ENCODE data around the gene YIPF1.
"Not testable (repeated sequence)": the region's sequence is repeated elsewhere in the genome, so short reads cannot be mapped to it uniquely, and the experiment has no call there.

YIPF1 gene

DNA sequence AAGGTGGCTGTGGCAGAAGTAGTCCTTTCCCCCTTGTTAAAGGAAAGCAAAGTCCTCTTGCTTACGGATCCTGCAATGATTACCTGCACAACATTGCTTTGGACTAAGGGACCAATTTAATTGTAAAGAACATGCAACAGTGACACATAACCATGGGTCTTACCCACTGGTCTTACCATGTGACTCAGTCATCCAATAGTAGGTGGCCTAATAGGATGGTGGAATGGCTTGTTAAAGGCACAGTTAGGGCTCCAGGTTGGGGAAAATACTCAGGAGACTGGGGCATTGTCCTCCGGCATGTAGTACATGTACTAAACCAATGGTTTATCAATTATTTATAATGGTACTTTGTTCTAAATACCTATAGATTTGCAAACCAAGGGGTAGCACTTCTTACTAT is 2.1 kb upstream of the YIPF1 start:
- Histone ChIP-seq H3K4me1 (ENCODE audit: insufficient read depth, poor library complexity, severe bottlenecking) (peaks cover 5% of the 10 kb centered on the region), H3K4me3 (ENCODE audit: severe bottlenecking) (no peak overlapping the region), H3K27ac (ENCODE audit: poor library complexity, severe bottlenecking) (no peak overlapping the region), H3K27me3 (ENCODE audit: insufficient read depth, poor library complexity, severe bottlenecking) (no peaks in the 10 kb centered on the region), H3K9me3 (ENCODE audit: severe bottlenecking) (no peaks in the 10 kb centered on the region), H3K36me3 (ENCODE audit: low read depth) (no peaks in the 10 kb centered on the region)
- DNase-seq (ENCODE audit: low spot score): no peak
- no peak for TF ChIP-seq CTCF (IDR thresholded peaks at IDR 0.05; ENCODE audit: poor library complexity, severe bottlenecking)
- ATAC-seq (ENCODE audit: low read depth): no peak

DNA sequence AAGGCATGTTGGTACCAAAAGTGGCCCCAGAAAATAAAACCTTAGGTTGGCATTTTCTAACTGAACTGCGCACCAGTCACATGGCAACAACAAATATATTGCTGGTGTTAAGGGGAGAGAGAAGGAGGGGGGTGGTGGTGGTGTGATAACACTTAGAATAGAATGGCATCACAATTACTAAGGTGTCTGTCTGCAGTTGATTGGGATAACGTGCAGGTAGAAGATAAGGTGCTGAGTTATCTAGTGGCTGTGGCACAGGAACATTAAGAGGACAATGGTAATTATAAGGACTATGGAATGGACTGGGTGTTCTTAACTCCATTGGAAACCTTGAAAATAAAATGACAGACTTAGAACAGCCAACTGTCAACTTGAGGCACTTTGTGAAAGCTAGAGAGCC is 1.4 kb upstream of the YIPF1 start:
- no peak for TF ChIP-seq CTCF (IDR thresholded peaks at IDR 0.05; ENCODE audit: poor library complexity, severe bottlenecking)
- no peak overlapping the region for H3K4me3 ChIP-seq (ENCODE audit: severe bottlenecking)
- DNase-seq (ENCODE audit: low spot score): no peak
- H3K27ac ChIP-seq (ENCODE audit: poor library complexity, severe bottlenecking): peak overlapping the region; percentile 56
- H3K9me3 ChIP-seq (ENCODE audit: severe bottlenecking): no peaks in the 10 kb centered on the region
- no peaks in the 10 kb centered on the region for H3K27me3 ChIP-seq (ENCODE audit: insufficient read depth, poor library complexity, severe bottlenecking)
- ATAC-seq (ENCODE audit: low read depth): no peak
- peaks cover 4% of the 10 kb centered on the region for H3K4me1 ChIP-seq (ENCODE audit: insufficient read depth, poor library complexity, severe bottlenecking)
- no peaks in the 10 kb centered on the region for H3K36me3 ChIP-seq (ENCODE audit: low read depth)

- no peak for ATAC-seq (ENCODE audit: low read depth)
- peak overlapping the region; percentile 56 for H3K27ac ChIP-seq (ENCODE audit: poor library complexity, severe bottlenecking)
- no peak for DNase-seq (ENCODE audit: low spot score)
- no peaks in the 10 kb centered on the region for H3K36me3 ChIP-seq (ENCODE audit: low read depth)
- H3K9me3 ChIP-seq (ENCODE audit: severe bottlenecking): no peaks in the 10 kb centered on the region
- TF ChIP-seq CTCF (IDR thresholded peaks at IDR 0.05; ENCODE audit: poor library complexity, severe bottlenecking): no peak
- peaks cover 4% of the 10 kb centered on the region for H3K4me1 ChIP-seq (ENCODE audit: insufficient read depth, poor library complexity, severe bottlenecking)
- no peaks in the 10 kb centered on the region for H3K27me3 ChIP-seq (ENCODE audit: insufficient read depth, poor library complexity, severe bottlenecking)
- peak overlapping the region; percentile 79 for H3K4me3 ChIP-seq (ENCODE audit: severe bottlenecking)
Observed at GRCh38 chr1:53890522-53890941, 935 bp upstream of the YIPF1 start.

GRCh38 chr1:53888681-53889080 is 916 bp downstream of the YIPF1 start:
- Histone ChIP-seq H3K4me3 (ENCODE audit: severe bottlenecking) (no peak overlapping the region), H3K27me3 (ENCODE audit: insufficient read depth, poor library complexity, severe bottlenecking) (no peaks in the 10 kb centered on the region), H3K36me3 (ENCODE audit: low read depth) (no peaks in the 10 kb centered on the region), H3K27ac (ENCODE audit: poor library complexity, severe bottlenecking) (no peak overlapping the region), H3K9me3 (ENCODE audit: severe bottlenecking) (no peaks in the 10 kb centered on the region), H3K4me1 (ENCODE audit: insufficient read depth, poor library complexity, severe bottlenecking) (peaks cover 4% of the 10 kb centered on the region)
- no peak for ATAC-seq (ENCODE audit: low read depth)
- no peak for TF ChIP-seq CTCF (IDR thresholded peaks at IDR 0.05; ENCODE audit: poor library complexity, severe bottlenecking)
- DNase-seq (ENCODE audit: low spot score): no peak

DNA sequence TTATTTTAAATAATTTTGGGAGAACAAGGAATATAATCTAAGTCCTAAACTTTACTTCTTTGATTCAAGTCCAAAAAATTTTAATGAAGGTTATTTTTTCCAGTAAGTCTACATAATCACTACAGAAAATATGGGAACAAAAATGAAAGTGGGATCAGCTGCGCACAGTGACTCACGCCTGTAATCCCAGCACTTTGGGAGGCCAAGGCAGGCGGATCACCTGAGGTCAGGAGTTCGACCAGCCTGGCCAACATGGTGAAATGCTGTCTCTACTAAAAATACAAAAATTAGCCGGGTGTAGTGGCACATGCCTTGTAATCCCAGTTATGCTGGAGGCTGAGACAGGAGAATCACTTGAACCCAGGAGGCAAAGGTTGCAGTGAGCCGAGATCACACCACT is 6.0 kb downstream of the YIPF1 start:
- not testable (repeated sequence) for H3K36me3 ChIP-seq (ENCODE audit: low read depth); DNase-seq (ENCODE audit: low spot score); H3K9me3 ChIP-seq (ENCODE audit: severe bottlenecking); H3K27me3 ChIP-seq (ENCODE audit: insufficient read depth, poor library complexity, severe bottlenecking); H3K27ac ChIP-seq (ENCODE audit: poor library complexity, severe bottlenecking); H3K4me3 ChIP-seq (ENCODE audit: severe bottlenecking); ATAC-seq (ENCODE audit: low read depth); H3K4me1 ChIP-seq (ENCODE audit: insufficient read depth, poor library complexity, severe bottlenecking)

DNA sequence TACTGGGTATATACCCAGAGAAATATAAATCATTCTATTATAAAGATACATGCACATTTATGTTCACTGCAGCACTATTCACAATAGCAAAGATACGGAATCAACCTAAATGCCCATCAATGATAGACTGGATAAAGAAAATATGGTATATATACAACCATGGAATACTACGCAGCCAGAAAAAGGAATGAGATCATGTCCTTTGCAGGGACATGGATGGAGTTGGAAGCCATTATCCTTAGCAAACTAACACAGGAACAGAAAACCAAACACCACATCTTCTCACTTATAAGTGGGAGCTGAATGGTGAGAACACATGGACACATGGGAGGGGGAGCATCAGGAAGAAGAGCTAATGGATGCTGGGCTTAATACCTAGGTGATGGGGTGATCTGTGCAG is 7.7 kb downstream of the YIPF1 start:
- not testable (repeated sequence) for H3K4me3 ChIP-seq (ENCODE audit: severe bottlenecking); DNase-seq (ENCODE audit: low spot score); H3K27ac ChIP-seq (ENCODE audit: poor library complexity, severe bottlenecking); H3K9me3 ChIP-seq (ENCODE audit: severe bottlenecking); ATAC-seq (ENCODE audit: low read depth); H3K27me3 ChIP-seq (ENCODE audit: insufficient read depth, poor library complexity, severe bottlenecking); H3K4me1 ChIP-seq (ENCODE audit: insufficient read depth, poor library complexity, severe bottlenecking)
- H3K36me3 ChIP-seq (ENCODE audit: low read depth): peaks cover 25% of the 10 kb centered on the region

Data from RWPE2 (cell line).